GM19438 (cell line): ENCODE results near the gene PDE1C.

ENCODE experiments used
- ATAC-seq: cut with Tn5 transposase; IDR thresholded peaks from one replicate; pipeline ENCODE4 v1.9.1; 2021; ENCODE audit warnings: low read depth; ENCODE audit not compliant: unreplicated experiment

PDE1C gene

GRCh38 chr7:32070406-32071360, at the start of gene PDE1C:
Gene PDE1C, minus strand, starts transcription at chr7:32070407.
- ATAC-seq, result no peak

GRCh38 chr7:32119790-32120196, 49.6 kb upstream of the PDE1C start:
- ATAC-seq, result no peak

- ATAC-seq, result no peak
Observed at GRCh38 chr7:32117837-32118236, 47.6 kb upstream of the PDE1C start.

GRCh38 chr7:32116436-32116835, 46.2 kb upstream of the PDE1C start:
- no peak for ATAC-seq

GRCh38 chr7:32115831-32116230, 45.6 kb upstream of the PDE1C start:
- ATAC-seq, result no peak

GRCh38 chr7:32108651-32109050, 38.4 kb upstream of the PDE1C start:
- no peak for ATAC-seq

GRCh38 chr7:32104766-32105165, 34.6 kb upstream of the PDE1C start:
- ATAC-seq, result no peak

- ATAC-seq, result no peak
Observed at GRCh38 chr7:32103361-32103760, 33.2 kb upstream of the PDE1C start.

GRCh38 chr7:32102432-32102873, 32.2 kb upstream of the PDE1C start:
- ATAC-seq, result no peak

GRCh38 chr7:32100407-32100907, 30.2 kb upstream of the PDE1C start:
- ATAC-seq, result no peak

- ATAC-seq, result no peak
Observed at GRCh38 chr7:32094516-32094915, 24.3 kb upstream of the PDE1C start.

- ATAC-seq, result no peak
Observed at GRCh38 chr7:32093415-32094408, 23.5 kb upstream of the PDE1C start.

GRCh38 chr7:32092346-32092745, 22.1 kb upstream of the PDE1C start:
- no peak for ATAC-seq

GRCh38 chr7:32091608-32092210, 21.5 kb upstream of the PDE1C start:
- ATAC-seq, result peak; percentile 68

- no peak for ATAC-seq
Observed at GRCh38 chr7:32089678-32090077, 19.5 kb upstream of the PDE1C start.

- no peak for ATAC-seq
Observed at GRCh38 chr7:32089256-32089655, 19.0 kb upstream of the PDE1C start.

- no peak for ATAC-seq
Observed at GRCh38 chr7:32088451-32088881, 18.3 kb upstream of the PDE1C start.

- no peak for ATAC-seq
Observed at GRCh38 chr7:32079510-32079909, 9.3 kb upstream of the PDE1C start.

GRCh38 chr7:32078824-32079223, 8.6 kb upstream of the PDE1C start:
- ATAC-seq, result no peak

- ATAC-seq, result no peak
Observed at GRCh38 chr7:32077806-32078205, 7.6 kb upstream of the PDE1C start.
